GM18499 (cell line): Measurements from ENCODE around the gene TENT5C.
"Not testable (repeated sequence)": the region's sequence is repeated elsewhere in the genome, so short reads cannot be mapped to it uniquely, and the experiment has no call there.

ENCODE experiments used
- ATAC-seq: cut with Tn5 transposase; IDR thresholded peaks from one replicate; pipeline ENCODE4 v1.9.1; 2021; ENCODE audit warnings: moderate number of reproducible peaks; ENCODE audit not compliant: insufficient read depth, unreplicated experiment

Gene TENT5C

GRCh38 chr1:117605774-117606648 is at the start of gene TENT5C:
Gene TENT5C (plus strand): TSS chr1:117606048. CDS start chr1:117622869, 16,821 bp downstream.
- ATAC-seq: peak; percentile 62

DNA sequence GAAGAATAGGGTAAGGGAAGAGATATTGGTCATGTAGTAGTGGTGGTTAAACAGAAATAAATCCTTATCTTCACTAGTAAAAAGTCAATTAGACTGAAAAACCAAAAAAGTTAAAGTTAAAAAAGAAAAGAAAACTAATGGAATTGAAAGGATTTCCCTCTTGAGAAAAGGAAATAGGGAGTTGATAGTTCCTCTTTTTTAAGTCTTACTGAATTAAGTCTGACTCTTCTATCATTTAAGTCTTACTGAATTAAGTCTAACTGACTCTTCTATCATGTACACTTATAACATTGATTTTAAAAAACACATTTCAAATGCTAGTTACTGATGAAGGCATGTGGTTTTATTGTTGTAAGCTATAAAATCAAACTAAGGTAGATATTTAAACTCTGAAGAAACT is 49.5 kb upstream of the TENT5C start:
- ATAC-seq: no peak

DNA sequence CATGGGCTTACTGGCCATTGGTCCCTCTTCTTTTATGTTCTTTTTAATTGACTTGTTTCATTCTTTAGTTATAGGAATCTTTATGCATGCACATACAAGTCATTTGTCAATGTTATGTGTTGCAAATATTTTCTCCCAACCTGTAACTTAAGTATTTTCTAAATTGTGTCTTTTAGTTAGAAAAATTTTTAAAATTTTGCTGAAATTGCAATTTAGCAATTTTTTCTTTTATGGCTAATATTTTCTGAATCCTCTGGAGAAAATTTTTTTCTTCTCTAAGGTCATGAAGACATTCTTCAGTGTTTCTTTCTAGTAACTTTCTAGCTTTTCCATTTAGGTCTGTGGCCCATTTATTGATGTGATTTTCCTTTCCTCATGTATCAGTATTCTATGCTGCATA is 48.9 kb upstream of the TENT5C start:
- ATAC-seq: no peak

- ATAC-seq: not testable (repeated sequence)
These were observed 47.4 kb upstream of the TENT5C start for GRCh38 chr1:117558451-117558850.

GRCh38 chr1:117559139-117559538 is 46.7 kb upstream of the TENT5C start:
- ATAC-seq: no peak

DNA sequence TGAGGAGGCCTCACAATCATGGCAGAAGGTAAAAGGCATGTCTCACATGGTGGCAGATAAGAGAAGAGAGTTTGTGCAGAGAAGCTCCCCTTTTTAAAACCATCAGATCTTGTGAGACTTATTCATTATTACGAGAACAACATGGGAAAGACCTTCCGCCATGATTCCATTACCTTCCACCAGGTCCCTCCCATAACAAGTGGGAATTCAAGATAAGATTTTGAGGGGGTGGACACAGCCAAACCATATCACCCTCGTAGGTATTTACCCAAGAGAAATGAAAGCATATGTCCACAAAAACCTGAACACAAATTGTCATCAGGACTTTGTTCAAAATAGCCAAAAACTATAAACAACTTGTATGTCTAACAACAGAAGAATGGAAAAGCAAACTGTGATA is 45.9 kb upstream of the TENT5C start:
- no peak for ATAC-seq

- ATAC-seq: no peak
These were observed 44.8 kb upstream of the TENT5C start for GRCh38 chr1:117561071-117561470.

GRCh38 chr1:117561551-117561950 is 44.3 kb upstream of the TENT5C start:
- no peak for ATAC-seq

GRCh38 chr1:117562581-117563491 is 43.0 kb upstream of the TENT5C start:
- no peak for ATAC-seq

DNA sequence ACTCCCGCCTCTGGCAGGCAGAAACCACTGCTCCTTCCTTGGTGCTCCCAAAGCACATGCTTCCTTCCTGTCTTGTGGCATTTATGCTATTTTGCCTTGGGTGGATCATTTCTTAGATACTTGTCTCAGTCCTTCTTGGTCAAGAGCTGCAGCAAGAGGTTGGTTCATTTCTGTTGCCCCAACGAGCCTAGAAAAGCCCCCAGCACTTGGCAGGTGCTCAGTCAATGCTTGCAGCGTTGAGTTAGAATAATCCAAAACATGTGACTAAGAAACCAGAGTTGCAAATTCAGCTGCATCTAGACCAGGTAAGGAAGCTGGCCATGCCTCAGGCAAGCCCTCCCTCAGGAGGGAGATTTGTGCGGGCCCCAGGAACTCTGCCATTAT is 42.4 kb upstream of the TENT5C start:
- ATAC-seq: no peak

- no peak for ATAC-seq
These were observed 41.4 kb upstream of the TENT5C start for GRCh38 chr1:117564227-117565075.

GRCh38 chr1:117565076-117565556 is 40.7 kb upstream of the TENT5C start:
- ATAC-seq: no peak

DNA sequence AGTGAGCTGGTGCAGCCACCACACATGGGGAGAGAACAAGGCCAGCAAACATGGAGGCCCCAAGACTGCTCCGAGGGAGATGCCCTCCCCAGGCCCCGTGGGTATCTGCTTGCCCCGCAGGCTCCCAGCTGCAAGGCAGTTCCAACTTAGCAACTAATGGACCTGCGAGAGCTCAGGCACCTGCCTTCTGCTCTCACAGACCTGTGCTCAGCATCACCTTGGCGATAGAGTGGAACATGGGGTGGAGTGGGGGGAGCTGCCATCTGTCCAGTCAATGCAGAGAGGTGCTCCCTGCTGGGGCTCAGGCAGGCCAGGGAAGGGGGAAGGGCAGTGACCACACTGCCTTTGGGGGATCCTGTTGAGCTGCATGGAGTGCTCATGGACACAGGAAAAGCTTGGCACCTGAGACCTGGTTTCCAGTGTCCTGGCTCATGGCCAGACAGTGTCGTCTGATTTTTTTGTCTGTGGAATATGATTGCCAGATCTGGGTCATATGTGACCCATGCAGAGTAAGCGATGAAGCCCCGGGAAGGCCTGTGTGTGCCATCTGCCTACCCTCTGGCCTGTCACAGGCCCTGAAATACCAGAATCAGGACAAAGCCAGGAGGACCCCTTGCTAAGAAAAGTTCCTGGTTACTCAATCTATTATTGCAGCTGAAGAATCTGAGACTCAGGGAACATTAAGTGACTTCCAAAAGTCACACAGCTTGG is 39.9 kb upstream of the TENT5C start:
- ATAC-seq: no peak

- ATAC-seq: no peak
These were observed 39.3 kb upstream of the TENT5C start for GRCh38 chr1:117566556-117566955.

GRCh38 chr1:117567435-117567834 is 38.4 kb upstream of the TENT5C start:
- no peak for ATAC-seq

DNA sequence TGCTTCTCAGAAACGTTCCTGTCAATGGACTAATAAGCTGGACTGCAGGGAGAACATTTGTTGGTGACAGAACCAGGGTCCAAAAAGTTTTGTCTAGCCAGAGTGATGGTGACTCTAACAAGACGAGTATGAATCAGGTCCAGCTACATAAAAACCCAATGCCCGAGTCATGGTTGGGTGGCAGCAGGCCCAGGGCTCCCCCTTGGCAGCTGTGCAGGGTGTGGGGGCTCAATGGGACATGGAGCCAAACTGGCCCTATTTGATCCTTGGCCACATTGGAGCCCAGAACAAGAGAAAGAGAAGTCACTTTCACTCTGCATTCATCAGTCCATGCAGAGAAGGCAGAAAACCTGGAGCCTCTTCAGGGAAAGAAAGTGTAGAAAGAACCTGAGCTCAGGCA is 37.9 kb upstream of the TENT5C start:
- no peak for ATAC-seq

DNA sequence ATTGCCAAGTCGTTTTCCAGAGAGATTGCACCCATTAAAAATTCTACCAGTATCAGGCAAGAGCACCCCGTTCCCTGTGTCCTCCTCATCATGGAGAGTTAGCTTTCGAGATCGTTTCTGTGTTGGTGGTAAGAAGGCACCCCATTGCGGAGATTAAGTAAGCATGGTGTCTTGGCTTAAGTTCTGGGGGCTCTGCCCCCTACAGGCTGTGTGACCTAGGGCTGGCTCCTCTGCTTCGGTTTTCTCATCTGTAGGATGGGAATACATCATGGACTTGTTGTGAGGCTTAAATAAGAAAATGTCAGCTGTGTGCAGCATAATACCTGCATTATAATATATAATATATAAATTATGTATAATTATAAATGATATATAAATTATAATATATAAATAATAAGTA is 36.8 kb upstream of the TENT5C start:
- no peak for ATAC-seq

GRCh38 chr1:117569856-117570255 is 36.0 kb upstream of the TENT5C start:
- ATAC-seq: no peak

- ATAC-seq: no peak
These were observed 34.8 kb upstream of the TENT5C start for GRCh38 chr1:117570988-117571409.

DNA sequence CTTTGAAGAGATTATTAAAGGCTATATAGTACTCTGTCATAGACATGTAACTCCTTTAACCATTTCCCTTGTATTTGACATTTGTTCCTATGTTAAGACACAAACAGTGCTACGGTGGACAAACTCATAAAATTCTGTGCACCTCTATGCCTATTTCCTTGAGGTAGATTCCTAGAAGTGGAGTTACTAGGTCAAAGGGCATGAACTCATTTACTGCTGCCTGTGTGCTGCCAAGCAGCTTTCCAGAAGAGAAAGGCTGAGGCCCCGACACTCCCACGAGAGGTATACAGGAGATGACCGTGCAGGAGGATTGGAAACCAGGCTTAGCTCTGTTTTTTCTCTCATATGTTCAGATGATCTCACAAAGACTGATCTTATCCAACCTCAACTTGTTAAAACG is 34.4 kb upstream of the TENT5C start:
- no peak for ATAC-seq
